ENCODE data around the gene ATP8A1.

Gene ATP8A1

GRCh38 chr4:42574870-42575430, 82.0 kb downstream of the ATP8A1 start:
- no peak overlapping the region for H3K4me3 ChIP-seq (ENCODE audit: low read length)
- TF ChIP-seq, protein P1, sequence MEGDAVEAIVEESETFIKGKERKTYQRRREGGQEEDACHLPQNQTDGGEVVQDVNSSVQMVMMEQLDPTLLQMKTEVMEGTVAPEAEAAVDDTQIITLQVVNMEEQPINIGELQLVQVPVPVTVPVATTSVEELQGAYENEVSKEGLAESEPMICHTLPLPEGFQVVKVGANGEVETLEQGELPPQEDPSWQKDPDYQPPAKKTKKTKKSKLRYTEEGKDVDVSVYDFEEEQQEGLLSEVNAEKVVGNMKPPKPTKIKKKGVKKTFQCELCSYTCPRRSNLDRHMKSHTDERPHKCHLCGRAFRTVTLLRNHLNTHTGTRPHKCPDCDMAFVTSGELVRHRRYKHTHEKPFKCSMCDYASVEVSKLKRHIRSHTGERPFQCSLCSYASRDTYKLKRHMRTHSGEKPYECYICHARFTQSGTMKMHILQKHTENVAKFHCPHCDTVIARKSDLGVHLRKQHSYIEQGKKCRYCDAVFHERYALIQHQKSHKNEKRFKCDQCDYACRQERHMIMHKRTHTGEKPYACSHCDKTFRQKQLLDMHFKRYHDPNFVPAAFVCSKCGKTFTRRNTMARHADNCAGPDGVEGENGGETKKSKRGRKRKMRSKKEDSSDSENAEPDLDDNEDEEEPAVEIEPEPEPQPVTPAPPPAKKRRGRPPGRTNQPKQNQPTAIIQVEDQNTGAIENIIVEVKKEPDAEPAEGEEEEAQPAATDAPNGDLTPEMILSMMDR (conservative IDR thresholded peaks at IDR 0.05; ENCODE audit: low read length): no peak
- DNase-seq (ENCODE audit: low read depth): no peak

GRCh38 chr4:42573249-42573648, 83.7 kb downstream of the ATP8A1 start:
- H3K4me3 ChIP-seq (ENCODE audit: low read length): no peak overlapping the region
- DNase-seq (ENCODE audit: low read depth): no peak
- TF ChIP-seq, protein P1 (conservative IDR thresholded peaks at IDR 0.05; ENCODE audit: low read length): no peak

- no peak for DNase-seq (ENCODE audit: low read depth)
- no peak overlapping the region for H3K4me3 ChIP-seq (ENCODE audit: low read length)
- TF ChIP-seq, protein P1 (conservative IDR thresholded peaks at IDR 0.05; ENCODE audit: low read length): no peak
Measured at GRCh38 chr4:42570221-42570620, 86.7 kb downstream of the ATP8A1 start.

- TF ChIP-seq, protein P1 (conservative IDR thresholded peaks at IDR 0.05; ENCODE audit: low read length): peak; percentile 88
- DNase-seq (ENCODE audit: low read depth): peak; percentile 65
Measured at GRCh38 chr4:42568610-42569207, 88.2 kb downstream of the ATP8A1 start.

GRCh38 chr4:42566835-42567234, 90.1 kb downstream of the ATP8A1 start:
- DNase-seq (ENCODE audit: low read depth): no peak
- no peak overlapping the region for H3K4me3 ChIP-seq (ENCODE audit: low read length)
- TF ChIP-seq, protein P1 (conservative IDR thresholded peaks at IDR 0.05; ENCODE audit: low read length): no peak

More at GRCh38 chr4:42568610-42569207, 88.2 kb downstream of the ATP8A1 start:
- H3K4me3 ChIP-seq (ENCODE audit: low read length): no peak overlapping the region

GRCh38 chr4:42562016-42562415, 94.9 kb downstream of the ATP8A1 start:
- TF ChIP-seq, protein P1 (conservative IDR thresholded peaks at IDR 0.05; ENCODE audit: low read length): no peak
- DNase-seq (ENCODE audit: low read depth): no peak
- no peak overlapping the region for H3K4me3 ChIP-seq (ENCODE audit: low read length)

GRCh38 chr4:42561031-42561430, 95.9 kb downstream of the ATP8A1 start:
- DNase-seq (ENCODE audit: low read depth): no peak
- no peak overlapping the region for H3K4me3 ChIP-seq (ENCODE audit: low read length)
- TF ChIP-seq, protein P1 (conservative IDR thresholded peaks at IDR 0.05; ENCODE audit: low read length): no peak

All from AG10803 (cell line).